Ovary (tissue), 3 donors: Measurements from ENCODE around the gene UCN.

ENCODE experiments used
- CTCF ChIP-seq, 3 donors: fragments of 450-650 bp in 2 of 3; fragments of 200-600 bp in 1 of 3; IDR thresholded peaks; one replicate each; pipeline versions ENCODE4 v1.5.1 to v1.8.0; 2016 to 2022; ENCODE audit warnings: antibody characterized with exemption in 3 of 3, mild to moderate bottlenecking in 1 of 3
- POLR2A ChIP-seq: fragments of 450-650 bp; IDR thresholded peaks from one replicate; pipeline ENCODE4 v1.6.1; 2017; ENCODE audit warnings: antibody characterized with exemption, mild to moderate bottlenecking, moderate library complexity
- donor health status: DM: no; HTN: no; CAD: no.

- no peak for TF ChIP-seq CTCF (IDR thresholded peaks at IDR 0.05)
- no peak for TF ChIP-seq POLR2A
Observed at GRCh38 chr2:27261241-27261925, 46.9 kb downstream of the UCN start.
